ENCODE data around the gene SPRR4. TPM values are rescaled to one million over a fixed set of nuclear protein-coding genes. Genes with fewer than 3 reads are reported as not detected.

Gene SPRR4
- total and polyA plus RNA-seq, 10 of the 15 experiments (the other 5 are each of a cell fraction or from before 2014, with no cell fraction given): not detected

DNA sequence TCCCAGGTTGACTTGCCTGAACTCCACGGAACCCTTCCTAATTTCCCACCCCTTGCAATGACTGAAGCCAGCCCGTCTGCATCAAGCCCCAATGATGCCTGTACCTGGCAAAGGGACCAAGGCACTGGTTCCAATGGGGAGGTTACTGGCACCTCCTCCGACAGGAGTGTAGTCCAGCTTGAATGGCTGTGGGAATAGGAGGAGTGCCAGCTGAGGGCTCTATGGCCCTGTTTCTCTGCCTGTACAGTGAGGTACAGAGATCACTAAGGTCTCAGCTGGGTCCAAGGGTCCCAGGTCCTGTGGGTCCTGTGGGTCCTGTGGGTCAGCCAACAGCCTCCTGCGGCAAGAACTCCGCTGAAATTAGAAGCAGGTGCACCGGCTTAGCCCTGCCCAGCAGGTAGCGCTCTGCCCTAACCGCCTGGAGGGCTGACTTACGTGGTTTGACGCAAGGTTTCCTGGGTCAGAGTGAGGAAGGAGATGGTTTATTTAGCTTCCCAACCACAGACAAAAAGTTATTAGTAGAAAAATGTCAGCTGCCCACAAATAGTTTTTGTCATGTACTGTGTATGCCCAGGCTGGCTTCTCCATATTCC lies 9.9 kb upstream of the SPRR4 start:
- no peaks in the 10 kb centered on the region for H3K9me3 ChIP-seq (replicated peaks; ENCODE audit: control insufficient read depth, insufficient read depth, low read length)
- SMC1A ChIA-PET (ENCODE audit: uncharacterized antibody, unreplicated experiment): interaction anchor here (1.1 to 2.7 kb wide), 4 partner anchors 10 to 236 kb away, joined by 3 to 28 read pairs (median 4); partner anchors contain the start of gene SPRR4

More for the DNA sequence above, 9.9 kb upstream of the SPRR4 start:
- H3K4me2 ChIP-seq (ENCODE audit: control insufficient read depth, insufficient read depth): no peak overlapping the region
- ChIA-PET CTCF (interaction anchor here (0.7 to 7.6 kb wide), 13 partner anchors 8 to 317 kb away, joined by 3 to 66 read pairs (median 4); partner anchors contain the start of genes SPRR2A and SPRR4), POLR2A (no interaction called here), RAD21 (ENCODE audit: unreplicated experiment) (interaction anchor here (0.8 to 2.1 kb wide), 5 partner anchors 72 to 236 kb away, joined by 3 to 27 read pairs (median 4); no protein-coding TSS in a partner anchor)
- no peak for FAIRE-seq
- no peak overlapping the region for H3K4me3 ChIP-seq
- no peaks in the 10 kb centered on the region for H3K36me3 ChIP-seq (ENCODE audit: control insufficient read depth in 2 of 2, insufficient read depth in 2 of 2, low read length in 1 of 2)
- H3K27ac ChIP-seq (ENCODE audit: control insufficient read depth, insufficient read depth): no peak overlapping the region
- peak; percentile 67 for ATAC-seq
- H3K79me2 ChIP-seq (ENCODE audit: control insufficient read depth, insufficient read depth, low read length): no peaks in the 10 kb centered on the region
- no peak overlapping the region for H3K9ac ChIP-seq (ENCODE audit: control insufficient read depth, insufficient read depth, low read length)
- no peak overlapping the region for H2AFZ ChIP-seq (ENCODE audit: control insufficient read depth, low read depth, low read length)
- TF ChIP-seq, protein P1, sequence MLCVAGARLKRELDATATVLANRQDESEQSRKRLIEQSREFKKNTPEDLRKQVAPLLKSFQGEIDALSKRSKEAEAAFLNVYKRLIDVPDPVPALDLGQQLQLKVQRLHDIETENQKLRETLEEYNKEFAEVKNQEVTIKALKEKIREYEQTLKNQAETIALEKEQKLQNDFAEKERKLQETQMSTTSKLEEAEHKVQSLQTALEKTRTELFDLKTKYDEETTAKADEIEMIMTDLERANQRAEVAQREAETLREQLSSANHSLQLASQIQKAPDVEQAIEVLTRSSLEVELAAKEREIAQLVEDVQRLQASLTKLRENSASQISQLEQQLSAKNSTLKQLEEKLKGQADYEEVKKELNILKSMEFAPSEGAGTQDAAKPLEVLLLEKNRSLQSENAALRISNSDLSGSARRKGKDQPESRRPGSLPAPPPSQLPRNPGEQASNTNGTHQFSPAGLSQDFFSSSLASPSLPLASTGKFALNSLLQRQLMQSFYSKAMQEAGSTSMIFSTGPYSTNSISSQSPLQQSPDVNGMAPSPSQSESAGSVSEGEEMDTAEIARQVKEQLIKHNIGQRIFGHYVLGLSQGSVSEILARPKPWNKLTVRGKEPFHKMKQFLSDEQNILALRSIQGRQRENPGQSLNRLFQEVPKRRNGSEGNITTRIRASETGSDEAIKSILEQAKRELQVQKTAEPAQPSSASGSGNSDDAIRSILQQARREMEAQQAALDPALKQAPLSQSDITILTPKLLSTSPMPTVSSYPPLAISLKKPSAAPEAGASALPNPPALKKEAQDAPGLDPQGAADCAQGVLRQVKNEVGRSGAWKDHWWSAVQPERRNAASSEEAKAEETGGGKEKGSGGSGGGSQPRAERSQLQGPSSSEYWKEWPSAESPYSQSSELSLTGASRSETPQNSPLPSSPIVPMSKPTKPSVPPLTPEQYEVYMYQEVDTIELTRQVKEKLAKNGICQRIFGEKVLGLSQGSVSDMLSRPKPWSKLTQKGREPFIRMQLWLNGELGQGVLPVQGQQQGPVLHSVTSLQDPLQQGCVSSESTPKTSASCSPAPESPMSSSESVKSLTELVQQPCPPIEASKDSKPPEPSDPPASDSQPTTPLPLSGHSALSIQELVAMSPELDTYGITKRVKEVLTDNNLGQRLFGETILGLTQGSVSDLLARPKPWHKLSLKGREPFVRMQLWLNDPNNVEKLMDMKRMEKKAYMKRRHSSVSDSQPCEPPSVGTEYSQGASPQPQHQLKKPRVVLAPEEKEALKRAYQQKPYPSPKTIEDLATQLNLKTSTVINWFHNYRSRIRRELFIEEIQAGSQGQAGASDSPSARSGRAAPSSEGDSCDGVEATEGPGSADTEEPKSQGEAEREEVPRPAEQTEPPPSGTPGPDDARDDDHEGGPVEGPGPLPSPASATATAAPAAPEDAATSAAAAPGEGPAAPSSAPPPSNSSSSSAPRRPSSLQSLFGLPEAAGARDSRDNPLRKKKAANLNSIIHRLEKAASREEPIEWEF (IDR thresholded peaks at IDR 0.05; ENCODE audit: insufficient replicate concordance, low read depth, low read length): no peak
- TF ChIP-seq MEF2B (IDR thresholded peaks at IDR 0.05; ENCODE audit: partially characterized antibody, poor library complexity, severe bottlenecking) (no peak), SP1 (IDR thresholded peaks at IDR 0.05; ENCODE audit: low read depth, low read length) (no peak), RAD21 (IDR thresholded peaks at IDR 0.05; ENCODE audit: insufficient read depth, low read depth, low read length) (peak; percentile 75), CTCF (IDR thresholded peaks at IDR 0.05 in 2 of 3, conservative IDR thresholded peaks at IDR 0.05 in 1 of 3; ENCODE audit: control insufficient read depth in 2 of 3, extremely low read depth in 1 of 3, insufficient read depth in 1 of 3, low read depth in 3 of 3, low read length in 3 of 3) (peak; percentile 43 to 47 (median 44); a peak in 5 of 6 replicates), RCOR1 (conservative IDR thresholded peaks at IDR 0.05; ENCODE audit: low read depth, low read length) (no peak), SMC3 (IDR thresholded peaks at IDR 0.05; ENCODE audit: borderline replicate concordance, low read length) (peak; percentile 64), HDGF (IDR thresholded peaks at IDR 0.05) (no peak), CBX3 (IDR thresholded peaks at IDR 0.05; ENCODE audit: borderline replicate concordance, low read depth) (no peak)
- no peaks in the 10 kb centered on the region for H3K4me1 ChIP-seq (ENCODE audit: control insufficient read depth, insufficient read depth, low read length)
- no peak for DNase-seq (ENCODE audit: low read depth, low spot score)
- 17% methylated on average over 10 of the region's 10 CpGs for WGBS (ENCODE audit: insufficient coverage, insufficient replicate concordance, low lambda C conversion rate, missing lambda C conversion rate)
- H4K20me1 ChIP-seq (ENCODE audit: control insufficient read depth, insufficient read depth): no peaks in the 10 kb centered on the region
- intact Hi-C loops (cut with micrococcal nuclease; ENCODE audit: unreplicated experiment) (loop anchor here (1.0 to 10.0 kb wide), 2 partner anchors 232 to 264 kb away; no protein-coding TSS in a partner anchor), in situ Hi-C loops (cut with MboI) (no loop called here)
- no TSS peak for BruUV-seq (replicated peaks)
- peaks cover 0 to 2% of the 10 kb centered on the region in 2 experiments; a peak in 1 of 4 replicates for H3K27me3 ChIP-seq (replicated peaks in 1 of 2; ENCODE audit: control insufficient read depth in 2 of 2, insufficient read depth in 2 of 2, low read length in 1 of 2)

Data from GM12878 (cell line).